ENCODE data around the gene TMEM8B.

TMEM8B gene

GRCh38 chr9:35836595-35836994 lies 7.6 kb downstream of the TMEM8B start:
- Histone ChIP-seq H3K4me3 (IDR thresholded peaks at IDR 0.05; ENCODE audit: insufficient read depth, low read depth, low read length) (no peak overlapping the region), H3K4me2 (no peak overlapping the region), H3K79me2 (ENCODE audit: insufficient read depth, low read depth) (no peaks in the 10 kb centered on the region), H3K4me1 (ENCODE audit: low read depth, poor library complexity, severe bottlenecking) (peaks cover 32% of the 10 kb centered on the region), H3K27ac (no peak overlapping the region), H3K27me3 (ENCODE audit: insufficient read depth, low read depth) (no peaks in the 10 kb centered on the region), H2AFZ (ENCODE audit: low read depth) (no peak overlapping the region), H4K20me1 (ENCODE audit: insufficient read depth) (no peaks in the 10 kb centered on the region), H3K36me3 (ENCODE audit: insufficient read depth) (no peaks in the 10 kb centered on the region), H3K9ac (no peak overlapping the region)
- no peak for TF ChIP-seq CTCF (conservative IDR thresholded peaks at IDR 0.05; ENCODE audit: low read depth, low read length)

- no peak overlapping the region for H3K27ac ChIP-seq
- H3K79me2 ChIP-seq (ENCODE audit: insufficient read depth, low read depth), result no peaks in the 10 kb centered on the region
- no peak overlapping the region for H2AFZ ChIP-seq (ENCODE audit: low read depth)
- no peak overlapping the region for H3K4me3 ChIP-seq (IDR thresholded peaks at IDR 0.05; ENCODE audit: insufficient read depth, low read depth, low read length)
- TF ChIP-seq CTCF (conservative IDR thresholded peaks at IDR 0.05; ENCODE audit: low read depth, low read length), result no peak
- H3K36me3 ChIP-seq (ENCODE audit: insufficient read depth), result no peaks in the 10 kb centered on the region
- H4K20me1 ChIP-seq (ENCODE audit: insufficient read depth), result no peaks in the 10 kb centered on the region
- no peaks in the 10 kb centered on the region for H3K27me3 ChIP-seq (ENCODE audit: insufficient read depth, low read depth)
- H3K4me2 ChIP-seq, result no peak overlapping the region
- H3K9ac ChIP-seq, result no peak overlapping the region
- H3K4me1 ChIP-seq (ENCODE audit: low read depth, poor library complexity, severe bottlenecking), result peaks cover 44% of the 10 kb centered on the region
These were observed 10.9 kb downstream of the TMEM8B start for GRCh38 chr9:35839926-35840325.

DNA sequence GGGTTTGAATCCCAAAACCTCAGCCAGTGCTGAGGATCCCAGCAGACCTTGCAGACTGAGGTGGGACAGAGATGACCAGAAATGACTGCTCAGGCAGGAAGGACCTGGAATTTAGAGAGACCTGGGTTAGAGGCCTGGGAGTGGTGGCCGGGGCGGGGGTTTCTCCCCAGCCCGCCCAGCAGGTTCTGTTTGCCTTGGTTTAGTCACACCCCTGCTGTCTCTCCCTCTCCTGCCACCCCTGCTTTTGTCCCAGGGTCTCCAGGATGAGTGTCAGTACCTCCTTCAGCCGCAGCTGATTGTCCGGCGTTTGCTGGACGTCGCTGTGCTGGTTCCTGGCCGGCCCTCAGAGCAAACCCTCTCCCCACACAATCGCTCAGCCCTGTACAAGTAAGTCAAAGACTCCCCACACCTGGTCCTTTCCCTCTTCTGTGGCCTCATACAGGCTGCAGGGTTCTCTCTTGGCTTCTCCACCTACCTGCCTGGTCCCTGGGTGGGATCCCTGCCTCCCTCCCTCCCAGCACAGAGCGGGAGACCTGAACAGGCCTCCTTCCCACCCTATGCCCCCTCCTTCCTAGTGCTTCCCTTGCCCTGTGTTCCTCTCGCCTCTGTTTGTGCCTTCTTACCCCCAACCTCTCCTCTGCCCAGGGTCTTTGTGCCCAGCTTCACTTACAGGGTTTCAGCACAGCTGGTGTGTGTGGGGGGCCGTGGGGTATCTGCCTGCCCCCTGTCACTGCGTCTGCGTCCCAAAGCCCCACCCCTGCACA lies 12.0 kb downstream of the TMEM8B start:
- Histone ChIP-seq H3K27me3 (ENCODE audit: insufficient read depth, low read depth) (no peaks in the 10 kb centered on the region), H3K36me3 (ENCODE audit: insufficient read depth) (no peaks in the 10 kb centered on the region), H4K20me1 (ENCODE audit: insufficient read depth) (no peaks in the 10 kb centered on the region), H2AFZ (ENCODE audit: low read depth) (no peak overlapping the region), H3K4me1 (ENCODE audit: low read depth, poor library complexity, severe bottlenecking) (peaks cover 42% of the 10 kb centered on the region), H3K4me2 (no peak overlapping the region), H3K79me2 (ENCODE audit: insufficient read depth, low read depth) (no peaks in the 10 kb centered on the region), H3K27ac (no peak overlapping the region), H3K9ac (no peak overlapping the region), H3K4me3 (IDR thresholded peaks at IDR 0.05; ENCODE audit: insufficient read depth, low read depth, low read length) (no peak overlapping the region)
- TF ChIP-seq CTCF (conservative IDR thresholded peaks at IDR 0.05; ENCODE audit: low read depth, low read length), result no peak

DNA sequence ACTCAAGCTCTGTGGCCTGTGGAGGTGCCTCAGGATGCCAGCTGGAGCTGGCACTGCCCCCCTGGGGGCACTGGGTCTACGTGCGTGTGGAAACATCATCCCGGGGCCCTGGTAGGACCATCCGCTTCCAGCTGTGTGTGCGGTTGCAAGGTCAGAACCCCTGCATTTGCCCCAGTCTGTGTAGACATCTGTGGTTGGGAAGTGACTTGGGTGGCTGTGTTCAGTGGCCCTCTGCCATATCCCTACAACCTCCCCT lies 12.5 kb downstream of the TMEM8B start:
- H3K27ac ChIP-seq, result no peak overlapping the region
- H3K79me2 ChIP-seq (ENCODE audit: insufficient read depth, low read depth), result no peaks in the 10 kb centered on the region
- no peak overlapping the region for H3K4me3 ChIP-seq (IDR thresholded peaks at IDR 0.05; ENCODE audit: insufficient read depth, low read depth, low read length)
- no peaks in the 10 kb centered on the region for H3K27me3 ChIP-seq (ENCODE audit: insufficient read depth, low read depth)
- no peak overlapping the region for H3K4me2 ChIP-seq
- peaks cover 47% of the 10 kb centered on the region for H3K4me1 ChIP-seq (ENCODE audit: low read depth, poor library complexity, severe bottlenecking)
- H4K20me1 ChIP-seq (ENCODE audit: insufficient read depth), result no peaks in the 10 kb centered on the region
- H3K9ac ChIP-seq, result no peak overlapping the region
- H3K36me3 ChIP-seq (ENCODE audit: insufficient read depth), result no peaks in the 10 kb centered on the region
- H2AFZ ChIP-seq (ENCODE audit: low read depth), result no peak overlapping the region
- TF ChIP-seq CTCF (conservative IDR thresholded peaks at IDR 0.05; ENCODE audit: low read depth, low read length), result no peak

Data from KMS-11 (cell line).